ENCODE measurements around the gene FAM151B. TPM values are rescaled to one million over a fixed set of nuclear protein-coding genes. Genes with fewer than 3 reads are reported as not detected.

FAM151B gene
- total and polyA plus RNA-seq, 2 experiments from 2014 or later = 0.55 TPM; not detected in 1

DNA sequence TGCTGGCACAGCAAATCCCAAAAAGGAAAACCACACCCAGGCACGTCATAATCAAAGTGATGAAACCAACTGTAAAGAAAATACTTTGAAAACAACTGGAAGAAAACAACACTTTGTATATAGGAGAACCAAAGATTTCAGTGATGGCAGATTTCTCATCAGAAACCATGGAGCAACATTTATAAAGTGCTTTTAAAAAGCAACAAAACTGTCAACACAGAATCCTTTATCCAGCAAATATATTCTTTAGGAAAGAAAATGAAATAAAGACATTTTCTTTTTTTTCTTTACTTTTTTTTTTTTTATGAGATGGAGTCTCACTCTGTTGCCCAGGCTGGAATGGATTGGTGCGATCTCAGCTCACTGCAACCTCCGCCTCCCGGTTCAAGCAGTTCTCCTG lies 5.3 kb upstream of the FAM151B start:
- TF ChIP-seq JUNB (IDR thresholded peaks at IDR 0.05; ENCODE audit: unreplicated experiment) (no peak), ZNF114 (CRISPR knock-in tag; IDR thresholded peaks at IDR 0.05) (no peak), EZH2 (IDR thresholded peaks at IDR 0.05; ENCODE audit: low read depth, unreplicated experiment) (no peak), POLR2AphosphoS5 (IDR thresholded peaks at IDR 0.05; ENCODE audit: low read depth) (no peak), ZNF331 (CRISPR knock-in tag; IDR thresholded peaks at IDR 0.05; ENCODE audit: low read depth) (no peak), NANOG (IDR thresholded peaks at IDR 0.05; ENCODE audit: borderline replicate concordance) (no peak), CREB1 (CRISPR knock-in tag; IDR thresholded peaks at IDR 0.05; ENCODE audit: low read depth) (no peak)
- TF ChIP-seq, protein P1, sequence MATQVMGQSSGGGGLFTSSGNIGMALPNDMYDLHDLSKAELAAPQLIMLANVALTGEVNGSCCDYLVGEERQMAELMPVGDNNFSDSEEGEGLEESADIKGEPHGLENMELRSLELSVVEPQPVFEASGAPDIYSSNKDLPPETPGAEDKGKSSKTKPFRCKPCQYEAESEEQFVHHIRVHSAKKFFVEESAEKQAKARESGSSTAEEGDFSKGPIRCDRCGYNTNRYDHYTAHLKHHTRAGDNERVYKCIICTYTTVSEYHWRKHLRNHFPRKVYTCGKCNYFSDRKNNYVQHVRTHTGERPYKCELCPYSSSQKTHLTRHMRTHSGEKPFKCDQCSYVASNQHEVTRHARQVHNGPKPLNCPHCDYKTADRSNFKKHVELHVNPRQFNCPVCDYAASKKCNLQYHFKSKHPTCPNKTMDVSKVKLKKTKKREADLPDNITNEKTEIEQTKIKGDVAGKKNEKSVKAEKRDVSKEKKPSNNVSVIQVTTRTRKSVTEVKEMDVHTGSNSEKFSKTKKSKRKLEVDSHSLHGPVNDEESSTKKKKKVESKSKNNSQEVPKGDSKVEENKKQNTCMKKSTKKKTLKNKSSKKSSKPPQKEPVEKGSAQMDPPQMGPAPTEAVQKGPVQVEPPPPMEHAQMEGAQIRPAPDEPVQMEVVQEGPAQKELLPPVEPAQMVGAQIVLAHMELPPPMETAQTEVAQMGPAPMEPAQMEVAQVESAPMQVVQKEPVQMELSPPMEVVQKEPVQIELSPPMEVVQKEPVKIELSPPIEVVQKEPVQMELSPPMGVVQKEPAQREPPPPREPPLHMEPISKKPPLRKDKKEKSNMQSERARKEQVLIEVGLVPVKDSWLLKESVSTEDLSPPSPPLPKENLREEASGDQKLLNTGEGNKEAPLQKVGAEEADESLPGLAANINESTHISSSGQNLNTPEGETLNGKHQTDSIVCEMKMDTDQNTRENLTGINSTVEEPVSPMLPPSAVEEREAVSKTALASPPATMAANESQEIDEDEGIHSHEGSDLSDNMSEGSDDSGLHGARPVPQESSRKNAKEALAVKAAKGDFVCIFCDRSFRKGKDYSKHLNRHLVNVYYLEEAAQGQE (IDR thresholded peaks at IDR 0.05; ENCODE audit: unreplicated experiment) = no peak
- TF ChIP-seq, protein P2, sequence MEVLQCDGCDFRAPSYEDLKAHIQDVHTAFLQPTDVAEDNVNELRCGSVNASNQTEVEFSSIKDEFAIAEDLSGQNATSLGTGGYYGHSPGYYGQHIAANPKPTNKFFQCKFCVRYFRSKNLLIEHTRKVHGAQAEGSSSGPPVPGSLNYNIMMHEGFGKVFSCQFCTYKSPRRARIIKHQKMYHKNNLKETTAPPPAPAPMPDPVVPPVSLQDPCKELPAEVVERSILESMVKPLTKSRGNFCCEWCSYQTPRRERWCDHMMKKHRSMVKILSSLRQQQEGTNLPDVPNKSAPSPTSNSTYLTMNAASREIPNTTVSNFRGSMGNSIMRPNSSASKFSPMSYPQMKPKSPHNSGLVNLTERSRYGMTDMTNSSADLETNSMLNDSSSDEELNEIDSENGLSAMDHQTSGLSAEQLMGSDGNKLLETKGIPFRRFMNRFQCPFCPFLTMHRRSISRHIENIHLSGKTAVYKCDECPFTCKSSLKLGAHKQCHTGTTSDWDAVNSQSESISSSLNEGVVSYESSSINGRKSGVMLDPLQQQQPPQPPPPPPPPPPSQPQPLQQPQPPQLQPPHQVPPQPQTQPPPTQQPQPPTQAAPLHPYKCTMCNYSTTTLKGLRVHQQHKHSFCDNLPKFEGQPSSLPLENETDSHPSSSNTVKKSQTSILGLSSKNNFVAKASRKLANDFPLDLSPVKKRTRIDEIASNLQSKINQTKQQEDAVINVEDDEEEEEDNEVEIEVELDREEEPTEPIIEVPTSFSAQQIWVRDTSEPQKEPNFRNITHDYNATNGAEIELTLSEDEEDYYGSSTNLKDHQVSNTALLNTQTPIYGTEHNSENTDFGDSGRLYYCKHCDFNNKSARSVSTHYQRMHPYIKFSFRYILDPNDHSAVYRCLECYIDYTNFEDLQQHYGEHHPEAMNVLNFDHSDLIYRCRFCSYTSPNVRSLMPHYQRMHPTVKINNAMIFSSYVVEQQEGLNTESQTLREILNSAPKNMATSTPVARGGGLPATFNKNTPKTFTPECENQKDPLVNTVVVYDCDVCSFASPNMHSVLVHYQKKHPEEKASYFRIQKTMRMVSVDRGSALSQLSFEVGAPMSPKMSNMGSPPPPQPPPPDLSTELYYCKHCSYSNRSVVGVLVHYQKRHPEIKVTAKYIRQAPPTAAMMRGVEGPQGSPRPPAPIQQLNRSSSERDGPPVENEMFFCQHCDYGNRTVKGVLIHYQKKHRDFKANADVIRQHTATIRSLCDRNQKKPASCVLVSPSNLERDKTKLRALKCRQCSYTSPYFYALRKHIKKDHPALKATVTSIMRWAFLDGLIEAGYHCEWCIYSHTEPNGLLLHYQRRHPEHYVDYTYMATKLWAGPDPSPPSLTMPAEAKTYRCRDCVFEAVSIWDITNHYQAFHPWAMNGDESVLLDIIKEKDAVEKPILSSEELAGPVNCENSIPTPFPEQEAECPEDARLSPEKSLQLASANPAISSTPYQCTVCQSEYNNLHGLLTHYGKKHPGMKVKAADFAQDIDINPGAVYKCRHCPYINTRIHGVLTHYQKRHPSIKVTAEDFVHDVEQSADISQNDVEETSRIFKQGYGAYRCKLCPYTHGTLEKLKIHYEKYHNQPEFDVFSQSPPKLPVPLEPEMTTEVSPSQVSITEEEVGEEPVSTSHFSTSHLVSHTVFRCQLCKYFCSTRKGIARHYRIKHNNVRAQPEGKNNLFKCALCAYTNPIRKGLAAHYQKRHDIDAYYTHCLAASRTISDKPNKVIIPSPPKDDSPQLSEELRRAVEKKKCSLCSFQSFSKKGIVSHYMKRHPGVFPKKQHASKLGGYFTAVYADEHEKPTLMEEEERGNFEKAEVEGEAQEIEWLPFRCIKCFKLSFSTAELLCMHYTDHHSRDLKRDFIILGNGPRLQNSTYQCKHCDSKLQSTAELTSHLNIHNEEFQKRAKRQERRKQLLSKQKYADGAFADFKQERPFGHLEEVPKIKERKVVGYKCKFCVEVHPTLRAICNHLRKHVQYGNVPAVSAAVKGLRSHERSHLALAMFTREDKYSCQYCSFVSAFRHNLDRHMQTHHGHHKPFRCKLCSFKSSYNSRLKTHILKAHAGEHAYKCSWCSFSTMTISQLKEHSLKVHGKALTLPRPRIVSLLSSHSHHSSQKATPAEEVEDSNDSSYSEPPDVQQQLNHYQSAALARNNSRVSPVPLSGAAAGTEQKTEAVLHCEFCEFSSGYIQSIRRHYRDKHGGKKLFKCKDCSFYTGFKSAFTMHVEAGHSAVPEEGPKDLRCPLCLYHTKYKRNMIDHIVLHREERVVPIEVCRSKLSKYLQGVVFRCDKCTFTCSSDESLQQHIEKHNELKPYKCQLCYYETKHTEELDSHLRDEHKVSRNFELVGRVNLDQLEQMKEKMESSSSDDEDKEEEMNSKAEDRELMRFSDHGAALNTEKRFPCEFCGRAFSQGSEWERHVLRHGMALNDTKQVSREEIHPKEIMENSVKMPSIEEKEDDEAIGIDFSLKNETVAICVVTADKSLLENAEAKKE (CRISPR knock-in tag; IDR thresholded peaks at IDR 0.05) = no peak
- TF ChIP-seq, protein P3, sequence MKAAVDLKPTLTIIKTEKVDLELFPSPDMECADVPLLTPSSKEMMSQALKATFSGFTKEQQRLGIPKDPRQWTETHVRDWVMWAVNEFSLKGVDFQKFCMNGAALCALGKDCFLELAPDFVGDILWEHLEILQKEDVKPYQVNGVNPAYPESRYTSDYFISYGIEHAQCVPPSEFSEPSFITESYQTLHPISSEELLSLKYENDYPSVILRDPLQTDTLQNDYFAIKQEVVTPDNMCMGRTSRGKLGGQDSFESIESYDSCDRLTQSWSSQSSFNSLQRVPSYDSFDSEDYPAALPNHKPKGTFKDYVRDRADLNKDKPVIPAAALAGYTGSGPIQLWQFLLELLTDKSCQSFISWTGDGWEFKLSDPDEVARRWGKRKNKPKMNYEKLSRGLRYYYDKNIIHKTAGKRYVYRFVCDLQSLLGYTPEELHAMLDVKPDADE (IDR thresholded peaks at IDR 0.05) = no peak
- TF ChIP-seq, protein P4, sequence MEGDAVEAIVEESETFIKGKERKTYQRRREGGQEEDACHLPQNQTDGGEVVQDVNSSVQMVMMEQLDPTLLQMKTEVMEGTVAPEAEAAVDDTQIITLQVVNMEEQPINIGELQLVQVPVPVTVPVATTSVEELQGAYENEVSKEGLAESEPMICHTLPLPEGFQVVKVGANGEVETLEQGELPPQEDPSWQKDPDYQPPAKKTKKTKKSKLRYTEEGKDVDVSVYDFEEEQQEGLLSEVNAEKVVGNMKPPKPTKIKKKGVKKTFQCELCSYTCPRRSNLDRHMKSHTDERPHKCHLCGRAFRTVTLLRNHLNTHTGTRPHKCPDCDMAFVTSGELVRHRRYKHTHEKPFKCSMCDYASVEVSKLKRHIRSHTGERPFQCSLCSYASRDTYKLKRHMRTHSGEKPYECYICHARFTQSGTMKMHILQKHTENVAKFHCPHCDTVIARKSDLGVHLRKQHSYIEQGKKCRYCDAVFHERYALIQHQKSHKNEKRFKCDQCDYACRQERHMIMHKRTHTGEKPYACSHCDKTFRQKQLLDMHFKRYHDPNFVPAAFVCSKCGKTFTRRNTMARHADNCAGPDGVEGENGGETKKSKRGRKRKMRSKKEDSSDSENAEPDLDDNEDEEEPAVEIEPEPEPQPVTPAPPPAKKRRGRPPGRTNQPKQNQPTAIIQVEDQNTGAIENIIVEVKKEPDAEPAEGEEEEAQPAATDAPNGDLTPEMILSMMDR (conservative IDR thresholded peaks at IDR 0.05; ENCODE audit: low read depth in 2 of 2) = no peak

More for the DNA sequence above, 5.3 kb upstream of the FAM151B start:
- no peaks in the 10 kb centered on the region for H3K79me2 ChIP-seq (replicated peaks; ENCODE audit: insufficient read depth)
- H3K4me3 ChIP-seq = no peak overlapping the region
- H3K27ac Mint-ChIP-seq = no peak overlapping the region
- peaks cover 34% of the 10 kb centered on the region for H3K9me3 Mint-ChIP-seq
- no peak overlapping the region for H2AFZ ChIP-seq
- H3K4me1 ChIP-seq (ENCODE audit: insufficient read depth) = peaks cover 5% of the 10 kb centered on the region; the same call in 1 of the 2 replicates
- peaks cover 53% of the 10 kb centered on the region for H3K36me3 Mint-ChIP-seq (ENCODE audit: low read depth)
- DNase-seq (ENCODE audit: low spot score) (no peak), ATAC-seq (no peak)
- H3K27me3 Mint-ChIP-seq (ENCODE audit: insufficient read depth, low read depth, poor library complexity) = peaks cover 3% of the 10 kb centered on the region
- H3K27me3 ChIP-seq (ENCODE audit: insufficient read depth) = no peaks in the 10 kb centered on the region
- no peaks in the 10 kb centered on the region for H4K20me1 ChIP-seq (replicated peaks; ENCODE audit: insufficient read depth)
- no peaks in the 10 kb centered on the region for H3K9me2 ChIP-seq (ENCODE audit: insufficient read depth)
- H3K27ac ChIP-seq (ENCODE audit: low read depth) = no peak overlapping the region
- H3F3A ChIP-seq (replicated peaks; ENCODE audit: low read depth) = peaks cover 7% of the 10 kb centered on the region; the same call in 1 of the 2 replicates
- no peaks in the 10 kb centered on the region; the same call in 1 of the 2 replicates for H3K36me3 ChIP-seq (ENCODE audit: insufficient read depth)
- H3K4me3 Mint-ChIP-seq = no peak overlapping the region
- H3K4me2 ChIP-seq = no peak overlapping the region
- peaks cover 23% of the 10 kb centered on the region for H3K4me1 Mint-ChIP-seq

All from GM23338 (cell line).